Kidney (tissue), 14 donors: ENCODE data around the gene CTNNBL1. TPM values are rescaled to one million over a fixed set of nuclear protein-coding genes. Genes with fewer than 3 reads are reported as not detected.

Source experiments
- DNase-seq, 5 donors: peaks; one replicate each; pipeline ENCODE4 v3.0.0-alpha.2; 2013 to 2020
- FAIRE-seq: peaks from 2 replicates; lab custom pipeline; 2012; peaks lifted over from hg19 to GRCh38; lab: Jason Lieb, UNC
- H3K27ac ChIP-seq, 2 donors: one replicate each; pipeline ENCODE4 v1.7.0; 2013; ENCODE audit warnings: low read depth in 2 of 2, low read length in 2 of 2, inconsistent platforms in 1 of 2
- H3K27me3 ChIP-seq: one replicate; pipeline ENCODE4 v1.7.1; 2013; ENCODE audit warnings: low read length, inconsistent platforms; ENCODE audit not compliant: control insufficient read depth, insufficient read depth
- H3K36me3 ChIP-seq, 3 donors: one replicate each; pipeline versions ENCODE4 v1.7.0 to v1.7.1; 2013; ENCODE audit warnings: low read length in 3 of 3, control low read depth in 1 of 3, inconsistent platforms in 1 of 3; ENCODE audit not compliant: insufficient read depth in 3 of 3, control insufficient read depth in 2 of 3
- H3K4me1 ChIP-seq, 3 donors: one replicate each; pipeline versions ENCODE4 v1.7.0 to v1.7.1; 2013; ENCODE audit warnings: low read length in 3 of 3, inconsistent platforms in 1 of 3, low read depth in 1 of 3; ENCODE audit not compliant: control insufficient read depth in 2 of 3, insufficient read depth in 2 of 3
- H3K4me3 ChIP-seq, 3 donors: one replicate each; pipeline versions ENCODE4 v1.7.0 to v1.8.1; 2013; ENCODE audit warnings: low read length in 3 of 3, control low read depth in 1 of 3, inconsistent platforms in 1 of 3
- H3K9ac ChIP-seq, 3 donors: one replicate each; pipeline versions ENCODE4 v1.7.0 to v1.7.1; 2013; ENCODE audit warnings: low read length in 3 of 3, control low read depth in 1 of 3, inconsistent platforms in 1 of 3
- H3K9me3 ChIP-seq, 3 donors: one replicate each; pipeline versions ENCODE4 v1.7.0 to v1.7.1; 2013; ENCODE audit warnings: low read length in 3 of 3, control low read depth in 1 of 3, inconsistent platforms in 1 of 3; ENCODE audit not compliant: control insufficient read depth in 2 of 3, insufficient read depth in 1 of 3
- CTCF ChIP-seq: IDR thresholded peaks from 3 replicates; pipeline ENCODE4 v1.5.1; 2012; ENCODE audit warnings: mild to moderate bottlenecking, moderate library complexity, borderline replicate concordance; ENCODE audit not compliant: insufficient read depth; ENCODE audit errors: extremely low read depth
- intact Hi-C: fragments of 100-400 bp; cut with DNase I; formaldehyde crosslinking; loops from one replicate; pipeline ENCODE4 v1.11.1; 2022
- polyA plus RNA-seq: library from polyadenylated mRNA; stranded (reverse); fragments of 350-450 nt; fragmentation: Illumina TruSeq; extraction: RNeasy Lipid Tissue Mini Kit (QIAGEN cat#74804); gene quantifications from one replicate; pipeline ENCODE4 v1.2.3, GENCODE V29; 2014; ENCODE audit warnings: low read depth, low replicate concordance; ENCODE audit not compliant: insufficient read depth
- total RNA-seq: library from RNA; stranded (reverse); fragmentation: NEBNext Ultra II Directional; extraction: Animal tissue kit (Norgen Biotek cat#: 25700); gene quantifications from one replicate; pipeline ENCODE4 v1.2.1, GENCODE V29; 2021
- donor health status: control.
- donor health status: control.
- donor health status: control.
- donor health status: control.
- donor health status: control.
- donor health status: DM: yes; HTN: yes; CAD: no.
- donor health status: Normal renal cell carcinoma (clear cell type).

The CTNNBL1 gene
- total and polyA plus RNA-seq, 2 donors from 2014 or later, result 40.9 to 70.9 TPM

GRCh38 chr20:37755665-37756064, 61.8 kb downstream of the CTNNBL1 start:
- H3K4me3 ChIP-seq, result no peak overlapping the region
- TF ChIP-seq CTCF, result peak; percentile 10
- FAIRE-seq, result no peak
- no peaks in the 10 kb centered on the region for H3K9me3 ChIP-seq
- no peaks in the 10 kb centered on the region for H3K27me3 ChIP-seq
- peaks cover 0 to 17% (median 9%) of the 10 kb centered on the region in 3 donors for H3K36me3 ChIP-seq
- peaks cover 0 to 2% (median 0%) of the 10 kb centered on the region in 3 donors for H3K4me1 ChIP-seq
- no peak overlapping the region for H3K9ac ChIP-seq
- no peak overlapping the region for H3K27ac ChIP-seq
- intact Hi-C loops, result no loop called here
- DNase-seq, result peak in 1 of 5 donors; percentile 34

- TF ChIP-seq CTCF, result no peak
- Histone ChIP-seq H3K4me3 (no peak overlapping the region), H3K4me1 (peaks cover 0 to 2% (median 0%) of the 10 kb centered on the region in 3 donors), H3K9ac (no peak overlapping the region), H3K27ac (no peak overlapping the region), H3K27me3 (no peaks in the 10 kb centered on the region), H3K36me3 (peaks cover 0 to 17% (median 9%) of the 10 kb centered on the region in 3 donors), H3K9me3 (no peaks in the 10 kb centered on the region)
- no peak for FAIRE-seq
- intact Hi-C loops, result no loop called here
- no peak for DNase-seq
These were observed 62.4 kb downstream of the CTNNBL1 start for GRCh38 chr20:37756234-37756633.

GRCh38 chr20:37757550-37757949, 63.7 kb downstream of the CTNNBL1 start:
- TF ChIP-seq CTCF, result no peak
- FAIRE-seq, result no peak

GRCh38 chr20:37758332-37758731, 64.5 kb downstream of the CTNNBL1 start:
- Histone ChIP-seq H3K27ac (no peak overlapping the region), H3K27me3 (no peaks in the 10 kb centered on the region), H3K9me3 (no peaks in the 10 kb centered on the region), H3K9ac (no peak overlapping the region), H3K36me3 (peaks cover 0 to 17% (median 9%) of the 10 kb centered on the region in 3 donors), H3K4me1 (peaks cover 0 to 2% (median 0%) of the 10 kb centered on the region in 3 donors), H3K4me3 (no peak overlapping the region)
- FAIRE-seq (no peak), DNase-seq (no peak)
- intact Hi-C loops, result no loop called here
- no peak for TF ChIP-seq CTCF

More at GRCh38 chr20:37757550-37757949, 63.7 kb downstream of the CTNNBL1 start:
- no peak for DNase-seq
- intact Hi-C loops, result no loop called here
- Histone ChIP-seq H3K9me3 (no peaks in the 10 kb centered on the region), H3K4me1 (peaks cover 0 to 2% (median 0%) of the 10 kb centered on the region in 3 donors), H3K4me3 (no peak overlapping the region), H3K36me3 (peaks cover 0 to 17% (median 9%) of the 10 kb centered on the region in 3 donors), H3K27me3 (no peaks in the 10 kb centered on the region), H3K9ac (no peak overlapping the region), H3K27ac (no peak overlapping the region)
